ENCODE measurements around the gene ICAM4. TPM values are rescaled to one million over a fixed set of nuclear protein-coding genes. Genes with fewer than 3 reads are reported as not detected.
A peak's percentile ranks its signal among the peaks of the same experiment; 100 is the strongest.

The ICAM4 gene
- total and polyA plus RNA-seq, 2 of the 13 experiments (the other 11 are each of a cell fraction or from before 2014, with no cell fraction given): 2.9 to 4.0 TPM

DNA sequence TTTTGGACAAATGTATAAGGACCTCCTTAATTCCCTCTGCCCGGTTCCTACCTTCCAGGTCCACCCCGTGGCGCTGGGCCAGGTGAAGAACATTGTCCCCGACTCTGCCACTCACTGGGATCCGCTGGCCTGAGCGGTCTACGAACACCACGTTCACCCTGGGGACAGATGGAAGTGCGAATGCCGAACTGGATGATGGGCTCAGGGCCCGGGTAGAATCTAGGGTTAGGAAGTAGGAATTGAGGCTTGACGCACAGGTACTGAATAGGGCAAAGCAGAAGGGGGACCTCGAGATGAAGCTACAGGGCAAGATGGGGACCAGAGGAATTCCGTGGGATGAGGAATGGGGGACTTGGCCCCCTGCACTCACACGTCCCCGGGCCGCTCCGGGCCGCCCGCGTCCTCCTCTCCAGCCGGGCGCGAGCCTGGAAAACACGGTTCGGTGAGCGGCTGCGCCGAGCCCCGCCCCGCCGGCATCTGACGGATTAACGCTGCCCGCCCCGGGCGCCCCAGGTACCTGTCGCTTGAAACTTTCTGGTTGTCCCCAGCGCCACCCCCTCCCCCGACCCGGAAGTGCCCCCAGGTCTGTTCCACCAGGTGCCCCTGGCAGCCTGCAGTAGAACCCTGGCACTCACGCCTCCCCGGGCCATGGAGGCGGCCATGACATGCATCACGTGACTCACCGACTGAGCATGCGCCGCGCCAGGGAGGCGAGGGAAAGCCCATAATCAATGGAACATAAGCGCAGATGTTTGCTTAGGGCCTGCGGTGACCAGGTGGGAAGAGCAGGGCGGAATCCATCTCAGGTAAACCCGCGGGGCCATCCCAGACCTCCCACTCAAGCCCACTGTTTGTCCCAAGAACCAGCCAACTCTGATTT lies 28.8 kb downstream of the ICAM4 start, which contains the start of gene FDX2 (continued):
- TF ChIP-seq, protein P1, sequence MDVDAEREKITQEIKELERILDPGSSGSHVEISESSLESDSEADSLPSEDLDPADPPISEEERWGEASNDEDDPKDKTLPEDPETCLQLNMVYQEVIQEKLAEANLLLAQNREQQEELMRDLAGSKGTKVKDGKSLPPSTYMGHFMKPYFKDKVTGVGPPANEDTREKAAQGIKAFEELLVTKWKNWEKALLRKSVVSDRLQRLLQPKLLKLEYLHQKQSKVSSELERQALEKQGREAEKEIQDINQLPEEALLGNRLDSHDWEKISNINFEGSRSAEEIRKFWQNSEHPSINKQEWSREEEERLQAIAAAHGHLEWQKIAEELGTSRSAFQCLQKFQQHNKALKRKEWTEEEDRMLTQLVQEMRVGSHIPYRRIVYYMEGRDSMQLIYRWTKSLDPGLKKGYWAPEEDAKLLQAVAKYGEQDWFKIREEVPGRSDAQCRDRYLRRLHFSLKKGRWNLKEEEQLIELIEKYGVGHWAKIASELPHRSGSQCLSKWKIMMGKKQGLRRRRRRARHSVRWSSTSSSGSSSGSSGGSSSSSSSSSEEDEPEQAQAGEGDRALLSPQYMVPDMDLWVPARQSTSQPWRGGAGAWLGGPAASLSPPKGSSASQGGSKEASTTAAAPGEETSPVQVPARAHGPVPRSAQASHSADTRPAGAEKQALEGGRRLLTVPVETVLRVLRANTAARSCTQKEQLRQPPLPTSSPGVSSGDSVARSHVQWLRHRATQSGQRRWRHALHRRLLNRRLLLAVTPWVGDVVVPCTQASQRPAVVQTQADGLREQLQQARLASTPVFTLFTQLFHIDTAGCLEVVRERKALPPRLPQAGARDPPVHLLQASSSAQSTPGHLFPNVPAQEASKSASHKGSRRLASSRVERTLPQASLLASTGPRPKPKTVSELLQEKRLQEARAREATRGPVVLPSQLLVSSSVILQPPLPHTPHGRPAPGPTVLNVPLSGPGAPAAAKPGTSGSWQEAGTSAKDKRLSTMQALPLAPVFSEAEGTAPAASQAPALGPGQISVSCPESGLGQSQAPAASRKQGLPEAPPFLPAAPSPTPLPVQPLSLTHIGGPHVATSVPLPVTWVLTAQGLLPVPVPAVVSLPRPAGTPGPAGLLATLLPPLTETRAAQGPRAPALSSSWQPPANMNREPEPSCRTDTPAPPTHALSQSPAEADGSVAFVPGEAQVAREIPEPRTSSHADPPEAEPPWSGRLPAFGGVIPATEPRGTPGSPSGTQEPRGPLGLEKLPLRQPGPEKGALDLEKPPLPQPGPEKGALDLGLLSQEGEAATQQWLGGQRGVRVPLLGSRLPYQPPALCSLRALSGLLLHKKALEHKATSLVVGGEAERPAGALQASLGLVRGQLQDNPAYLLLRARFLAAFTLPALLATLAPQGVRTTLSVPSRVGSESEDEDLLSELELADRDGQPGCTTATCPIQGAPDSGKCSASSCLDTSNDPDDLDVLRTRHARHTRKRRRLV (CRISPR knock-in tag; IDR thresholded peaks at IDR 0.05): no peak
- TF ChIP-seq ZNF577 (CRISPR knock-in tag; IDR thresholded peaks at IDR 0.05; ENCODE audit: borderline replicate concordance, low read depth) (no peak), RBFOX2 (IDR thresholded peaks at IDR 0.05; ENCODE audit: low read depth, low read length) (peak; percentile 85), MAF1 (CRISPR knock-in tag; IDR thresholded peaks at IDR 0.05; ENCODE audit: borderline replicate concordance) (peak; percentile 31; the same call in 1 of the 2 replicates), HOXA5 (CRISPR knock-in tag; IDR thresholded peaks at IDR 0.05) (no peak), ZNF709 (CRISPR knock-in tag; IDR thresholded peaks at IDR 0.05) (0 out of 2 replicates have a peak, but pooled peaks have one; percentile 64), YEATS4 (CRISPR knock-in tag; IDR thresholded peaks at IDR 0.05; ENCODE audit: borderline replicate concordance) (no peak), SNAI1 (CRISPR knock-in tag; IDR thresholded peaks at IDR 0.05; ENCODE audit: borderline replicate concordance) (no peak), ZNF782 (CRISPR knock-in tag; IDR thresholded peaks at IDR 0.05; ENCODE audit: borderline replicate concordance) (peak; percentile 73; the same call in 1 of the 2 replicates), ZFX (CRISPR knock-in tag; IDR thresholded peaks at IDR 0.05; ENCODE audit: low read depth) (peak; percentile 63; the same call in 1 of the 2 replicates), MED8 (CRISPR knock-in tag; IDR thresholded peaks at IDR 0.05; ENCODE audit: insufficient replicate concordance) (no peak), PITX1 (CRISPR knock-in tag; IDR thresholded peaks at IDR 0.05) (peak; percentile 35; the same call in 1 of the 2 replicates), ZNF18 (CRISPR knock-in tag; IDR thresholded peaks at IDR 0.05; ENCODE audit: insufficient replicate concordance) (no peak), MIXL1 (CRISPR knock-in tag; IDR thresholded peaks at IDR 0.05) (peak; percentile 55; the same call in 1 of the 2 replicates)
- TF ChIP-seq, protein P2, sequence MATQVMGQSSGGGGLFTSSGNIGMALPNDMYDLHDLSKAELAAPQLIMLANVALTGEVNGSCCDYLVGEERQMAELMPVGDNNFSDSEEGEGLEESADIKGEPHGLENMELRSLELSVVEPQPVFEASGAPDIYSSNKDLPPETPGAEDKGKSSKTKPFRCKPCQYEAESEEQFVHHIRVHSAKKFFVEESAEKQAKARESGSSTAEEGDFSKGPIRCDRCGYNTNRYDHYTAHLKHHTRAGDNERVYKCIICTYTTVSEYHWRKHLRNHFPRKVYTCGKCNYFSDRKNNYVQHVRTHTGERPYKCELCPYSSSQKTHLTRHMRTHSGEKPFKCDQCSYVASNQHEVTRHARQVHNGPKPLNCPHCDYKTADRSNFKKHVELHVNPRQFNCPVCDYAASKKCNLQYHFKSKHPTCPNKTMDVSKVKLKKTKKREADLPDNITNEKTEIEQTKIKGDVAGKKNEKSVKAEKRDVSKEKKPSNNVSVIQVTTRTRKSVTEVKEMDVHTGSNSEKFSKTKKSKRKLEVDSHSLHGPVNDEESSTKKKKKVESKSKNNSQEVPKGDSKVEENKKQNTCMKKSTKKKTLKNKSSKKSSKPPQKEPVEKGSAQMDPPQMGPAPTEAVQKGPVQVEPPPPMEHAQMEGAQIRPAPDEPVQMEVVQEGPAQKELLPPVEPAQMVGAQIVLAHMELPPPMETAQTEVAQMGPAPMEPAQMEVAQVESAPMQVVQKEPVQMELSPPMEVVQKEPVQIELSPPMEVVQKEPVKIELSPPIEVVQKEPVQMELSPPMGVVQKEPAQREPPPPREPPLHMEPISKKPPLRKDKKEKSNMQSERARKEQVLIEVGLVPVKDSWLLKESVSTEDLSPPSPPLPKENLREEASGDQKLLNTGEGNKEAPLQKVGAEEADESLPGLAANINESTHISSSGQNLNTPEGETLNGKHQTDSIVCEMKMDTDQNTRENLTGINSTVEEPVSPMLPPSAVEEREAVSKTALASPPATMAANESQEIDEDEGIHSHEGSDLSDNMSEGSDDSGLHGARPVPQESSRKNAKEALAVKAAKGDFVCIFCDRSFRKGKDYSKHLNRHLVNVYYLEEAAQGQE (IDR thresholded peaks at IDR 0.05; ENCODE audit: borderline replicate concordance in 1 of 2, low read depth in 1 of 2, low read length in 2 of 2): no peak
